Measurements from ENCODE around the gene PTH1R.

Gene PTH1R

GRCh38 chr3:46850468-46850779, 27.1 kb upstream of the PTH1R start:
- DNase-seq, result no peak

GRCh38 chr3:46851364-46852333, 25.9 kb upstream of the PTH1R start:
- no peak for DNase-seq

- no peak for DNase-seq
These were observed 25.2 kb upstream of the PTH1R start for GRCh38 chr3:46852334-46852720.

GRCh38 chr3:46852839-46853355, 24.6 kb upstream of the PTH1R start:
- DNase-seq, result no peak

GRCh38 chr3:46853441-46854415, 23.8 kb upstream of the PTH1R start:
- no peak for DNase-seq

GRCh38 chr3:46854555-46854991, 22.9 kb upstream of the PTH1R start:
- no peak for DNase-seq

- DNase-seq, result no peak
These were observed 20.7 kb upstream of the PTH1R start for GRCh38 chr3:46856576-46857471.

- DNase-seq, result no peak
These were observed 19.8 kb upstream of the PTH1R start for GRCh38 chr3:46857485-46858341.

- DNase-seq, result no peak
These were observed 19.1 kb upstream of the PTH1R start for GRCh38 chr3:46858456-46858855.

- no peak for DNase-seq
These were observed 18.4 kb upstream of the PTH1R start for GRCh38 chr3:46859001-46859710.

- DNase-seq, result peak; percentile 41
These were observed 17.3 kb upstream of the PTH1R start for GRCh38 chr3:46860017-46860809.

- no peak for DNase-seq
These were observed 16.5 kb upstream of the PTH1R start for GRCh38 chr3:46860810-46861604.

- no peak for DNase-seq
These were observed 15.7 kb upstream of the PTH1R start for GRCh38 chr3:46861605-46862368.

- DNase-seq, result no peak
These were observed 15.0 kb upstream of the PTH1R start for GRCh38 chr3:46862369-46863025.

GRCh38 chr3:46863261-46863782, 14.2 kb upstream of the PTH1R start, which contains the start of gene MYL3:
TSS of gene MYL3 (minus strand) at chr3:46863444. CDS start at chr3:46863390, 54 bp downstream.
- DNase-seq, result no peak

GRCh38 chr3:46864061-46864881, 13.2 kb upstream of the PTH1R start:
- DNase-seq, result no peak
